Effector memory CD8-positive, alpha-beta T cell (primary cell): ENCODE results near the gene USH2A.

Experiments used
- ATAC-seq: fragments of 150-1000 bp; cut with Tn5 transposase; replicated peaks from 2 replicates; pipeline ENCODE4 v1.10.0; 2021; ENCODE audit warnings: mild to moderate bottlenecking, moderate library complexity
- DNase-seq, 3 experiments: peaks; one replicate each; pipeline ENCODE4 v3.0.0; 2021
- H3K27ac Mint-ChIP-seq, 2 donors: one replicate each; pipeline ENCODE4 v1.8.0; 2022; ENCODE audit warnings: mild to moderate bottlenecking in 2 of 2, mixed read lengths in 2 of 2, moderate library complexity in 2 of 2
- H3K27me3 Mint-ChIP-seq, 2 donors: one replicate each; pipeline ENCODE4 v1.8.0; 2022; ENCODE audit warnings: mixed read lengths in 2 of 2
- H3K36me3 Mint-ChIP-seq: one replicate; pipeline ENCODE4 v1.8.0; 2022; ENCODE audit warnings: mild to moderate bottlenecking, moderate library complexity, mixed read lengths; ENCODE audit not compliant: insufficient read depth
- H3K4me1 Mint-ChIP-seq, 2 donors: one replicate each; pipeline ENCODE4 v1.8.0; 2022; ENCODE audit warnings: low read depth in 2 of 2, mixed read lengths in 2 of 2
- H3K4me3 Mint-ChIP-seq, 2 donors: one replicate each; pipeline ENCODE4 v1.8.0; 2022; ENCODE audit warnings: mild to moderate bottlenecking in 2 of 2, mixed read lengths in 2 of 2, moderate library complexity in 2 of 2
- H3K9me3 Mint-ChIP-seq, 2 donors: one replicate each; pipeline ENCODE4 v1.8.0; 2022; ENCODE audit warnings: mixed read lengths in 2 of 2

Gene USH2A

DNA sequence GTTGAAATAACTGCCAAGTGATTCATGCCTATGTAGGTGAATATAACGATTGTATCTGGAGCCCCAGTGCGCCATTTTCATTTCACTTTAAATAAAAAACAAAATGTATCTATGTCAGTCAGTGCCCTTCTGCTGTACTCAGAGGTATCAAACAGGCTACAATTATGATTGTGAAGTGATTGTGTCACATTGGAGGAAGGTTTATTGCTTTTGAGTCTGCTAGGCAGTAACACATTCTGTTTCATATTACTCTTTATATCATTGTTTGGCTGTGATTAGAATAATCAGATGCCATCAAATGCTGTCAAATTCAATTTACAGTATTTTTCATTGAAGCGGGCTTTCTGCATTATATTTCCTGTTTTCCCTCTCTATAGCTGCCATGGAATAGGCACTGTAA lies 684.2 kb downstream of the USH2A start:
- ATAC-seq (no peak), DNase-seq (no peak)
- Mint-ChIP-seq H3K27ac (no peak overlapping the region), H3K27me3 (no peaks in the 10 kb centered on the region), H3K4me1 (no peaks in the 10 kb centered on the region), H3K4me3 (no peak overlapping the region), H3K36me3 (no peaks in the 10 kb centered on the region), H3K9me3 (peaks cover 11 to 15% of the 10 kb centered on the region in 2 donors)

DNA sequence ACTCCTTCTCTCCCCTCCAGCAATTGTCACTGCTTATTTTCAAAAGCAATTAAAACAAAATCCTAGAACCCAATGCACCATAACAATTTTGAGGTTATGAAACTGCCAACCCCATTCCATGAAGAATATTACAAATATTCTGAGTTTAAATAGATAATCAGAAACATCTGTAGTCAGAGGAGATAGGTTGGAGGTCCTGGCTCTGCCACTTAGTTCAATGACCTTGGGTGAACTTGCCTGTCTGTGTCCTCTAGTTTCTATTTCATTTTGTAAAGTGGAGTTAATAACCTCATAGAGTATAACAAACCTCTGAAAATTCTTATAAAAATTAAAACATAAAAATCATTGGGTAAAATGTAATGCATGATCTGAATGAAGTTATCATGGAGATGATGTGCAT lies 691.5 kb downstream of the USH2A start:
- Mint-ChIP-seq H3K4me3 (no peak overlapping the region), H3K27ac (no peak overlapping the region), H3K36me3 (no peaks in the 10 kb centered on the region), H3K27me3 (no peaks in the 10 kb centered on the region), H3K4me1 (no peaks in the 10 kb centered on the region), H3K9me3 (peaks cover 10 to 11% of the 10 kb centered on the region in 2 donors)
- ATAC-seq (no peak), DNase-seq (no peak)

DNA sequence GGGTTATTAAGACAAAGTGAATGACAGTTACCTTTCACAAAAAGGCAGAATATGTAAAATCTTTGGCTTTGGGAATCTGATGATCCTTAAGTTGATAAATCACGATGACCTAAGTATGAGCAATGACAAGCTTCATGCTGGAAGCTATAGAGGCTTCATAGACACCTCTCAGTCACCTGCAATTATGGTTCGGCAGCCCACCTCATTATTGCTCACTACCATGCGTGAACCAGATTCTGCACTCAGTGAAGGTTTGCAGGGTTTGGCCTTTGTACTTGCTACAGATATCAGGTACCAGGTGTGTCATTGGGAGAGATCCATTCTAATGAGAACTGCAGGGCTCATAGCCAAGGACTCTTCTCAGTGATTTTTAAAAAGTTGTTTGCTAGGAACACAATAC lies 692.6 kb downstream of the USH2A start:
- Mint-ChIP-seq H3K27ac (no peak overlapping the region), H3K27me3 (no peaks in the 10 kb centered on the region), H3K9me3 (peaks cover 8 to 11% of the 10 kb centered on the region in 2 donors), H3K36me3 (no peaks in the 10 kb centered on the region), H3K4me1 (no peaks in the 10 kb centered on the region), H3K4me3 (no peak overlapping the region)
- no peak for ATAC-seq
- no peak for DNase-seq

DNA sequence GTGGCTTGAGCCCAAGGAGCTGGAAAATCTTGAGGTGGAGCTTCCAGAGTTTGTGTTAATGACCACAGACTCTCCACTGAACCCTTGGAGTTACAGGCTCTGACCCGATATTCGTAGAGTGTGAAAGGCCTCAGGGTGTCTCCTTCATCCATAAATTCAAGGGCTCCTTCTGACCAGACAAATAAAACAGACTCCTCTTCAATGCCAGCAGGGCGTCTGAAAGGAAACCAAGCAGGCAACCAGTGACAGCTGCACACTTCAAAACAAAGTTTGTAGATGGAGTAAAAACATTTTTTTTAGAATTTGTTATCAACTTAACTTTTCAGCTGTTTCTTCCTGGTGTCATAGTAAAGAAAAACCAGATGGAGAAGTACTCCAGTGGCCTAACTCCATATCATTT lies 695.1 kb downstream of the USH2A start:
- H3K27me3 Mint-ChIP-seq = no peaks in the 10 kb centered on the region
- H3K4me1 Mint-ChIP-seq = no peaks in the 10 kb centered on the region
- no peaks in the 10 kb centered on the region for H3K36me3 Mint-ChIP-seq

DNA sequence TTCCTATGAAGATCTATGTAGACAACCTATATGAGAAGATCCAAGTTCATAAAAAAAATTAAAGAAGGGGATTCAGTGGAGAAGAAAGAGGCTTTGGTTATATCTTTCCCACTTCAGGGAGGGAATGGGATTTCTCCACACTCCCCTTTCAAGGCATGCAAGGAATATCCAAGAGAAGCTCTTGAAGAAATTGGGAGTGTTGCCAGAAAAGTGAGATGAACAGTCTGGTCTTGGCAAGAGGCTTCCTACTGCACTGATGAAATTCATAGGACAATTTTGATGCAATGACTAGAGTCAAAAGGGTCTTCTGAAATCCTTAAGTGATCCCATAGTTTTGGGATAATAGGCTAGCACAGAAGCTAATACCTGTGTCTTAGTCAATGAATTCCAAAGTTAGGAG lies 703.1 kb downstream of the USH2A start:
- DNase-seq (no peak), ATAC-seq (no peak)
- Mint-ChIP-seq H3K9me3 (peaks cover 4 to 6% of the 10 kb centered on the region in 2 donors), H3K4me1 (no peaks in the 10 kb centered on the region), H3K4me3 (no peak overlapping the region), H3K27ac (no peak overlapping the region), H3K36me3 (no peaks in the 10 kb centered on the region), H3K27me3 (no peaks in the 10 kb centered on the region)

More for the DNA sequence above, 695.1 kb downstream of the USH2A start:
- no peak for DNase-seq
- Mint-ChIP-seq H3K27ac (no peak overlapping the region), H3K9me3 (peaks cover 0 to 2% of the 10 kb centered on the region in 2 donors), H3K4me3 (no peak overlapping the region)
- ATAC-seq = no peak

DNA sequence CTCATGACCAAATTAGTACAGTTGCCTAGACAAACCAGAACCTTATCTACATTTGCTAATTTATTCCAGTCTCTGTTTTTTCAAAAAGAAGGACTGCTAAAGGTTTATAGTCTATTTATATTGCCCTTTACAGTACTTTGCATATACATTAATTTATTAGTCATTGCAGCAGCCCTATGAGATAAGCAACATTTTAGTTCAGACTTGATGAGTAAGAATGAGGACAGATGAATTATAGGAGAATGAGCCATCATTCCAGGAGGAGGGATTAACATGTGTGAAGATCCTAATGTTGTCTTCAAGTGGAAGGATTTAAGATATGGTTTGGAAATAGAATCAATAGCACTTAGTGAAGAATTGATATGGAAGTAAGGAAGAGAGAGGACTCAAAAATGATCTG lies 703.7 kb downstream of the USH2A start:
- Mint-ChIP-seq H3K9me3 (peaks cover 4 to 6% of the 10 kb centered on the region in 2 donors), H3K4me1 (no peaks in the 10 kb centered on the region), H3K4me3 (no peak overlapping the region), H3K36me3 (no peaks in the 10 kb centered on the region), H3K27ac (no peak overlapping the region), H3K27me3 (no peaks in the 10 kb centered on the region)
- ATAC-seq = no peak
- no peak for DNase-seq

DNA sequence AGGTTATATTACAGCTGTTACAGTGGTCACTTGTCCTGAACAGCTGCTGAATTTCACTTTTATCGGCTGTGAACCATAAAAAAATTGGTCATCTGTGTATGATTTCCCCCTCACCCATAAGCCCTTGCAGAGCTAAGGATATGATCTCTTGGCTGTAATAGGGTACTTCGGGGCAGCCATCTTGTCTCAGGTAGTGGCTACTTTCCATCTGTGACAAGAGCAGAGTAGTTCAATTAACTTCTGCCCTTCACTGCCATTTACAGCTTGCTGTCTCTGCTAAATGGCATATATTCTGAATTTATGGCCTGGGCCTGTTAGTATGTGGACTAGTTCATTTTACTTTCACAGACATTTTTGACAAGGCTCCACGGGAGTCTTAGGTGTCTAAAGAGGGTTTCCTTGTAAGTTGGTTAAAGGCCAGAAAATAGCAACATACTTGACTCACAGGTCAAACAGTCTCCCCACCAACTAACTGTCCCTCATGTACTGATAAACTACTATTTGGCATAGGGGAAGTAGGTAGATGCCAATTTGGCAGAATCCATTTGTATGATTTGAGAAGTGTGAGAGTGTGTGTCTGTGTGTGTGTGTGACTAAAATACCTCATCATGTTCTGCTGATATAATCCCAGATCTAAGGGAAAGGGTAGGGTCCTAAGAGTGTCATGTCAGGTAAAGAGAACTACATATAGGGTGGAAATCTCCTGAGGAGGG lies 704.5 kb downstream of the USH2A start:
- no peak overlapping the region for H3K4me3 Mint-ChIP-seq
- ATAC-seq (no peak), DNase-seq (no peak)
- H3K4me1 Mint-ChIP-seq = no peaks in the 10 kb centered on the region
- no peak overlapping the region for H3K27ac Mint-ChIP-seq
- no peaks in the 10 kb centered on the region for H3K27me3 Mint-ChIP-seq
- H3K9me3 Mint-ChIP-seq = peaks cover 4 to 6% of the 10 kb centered on the region in 2 donors
- no peaks in the 10 kb centered on the region for H3K36me3 Mint-ChIP-seq

DNA sequence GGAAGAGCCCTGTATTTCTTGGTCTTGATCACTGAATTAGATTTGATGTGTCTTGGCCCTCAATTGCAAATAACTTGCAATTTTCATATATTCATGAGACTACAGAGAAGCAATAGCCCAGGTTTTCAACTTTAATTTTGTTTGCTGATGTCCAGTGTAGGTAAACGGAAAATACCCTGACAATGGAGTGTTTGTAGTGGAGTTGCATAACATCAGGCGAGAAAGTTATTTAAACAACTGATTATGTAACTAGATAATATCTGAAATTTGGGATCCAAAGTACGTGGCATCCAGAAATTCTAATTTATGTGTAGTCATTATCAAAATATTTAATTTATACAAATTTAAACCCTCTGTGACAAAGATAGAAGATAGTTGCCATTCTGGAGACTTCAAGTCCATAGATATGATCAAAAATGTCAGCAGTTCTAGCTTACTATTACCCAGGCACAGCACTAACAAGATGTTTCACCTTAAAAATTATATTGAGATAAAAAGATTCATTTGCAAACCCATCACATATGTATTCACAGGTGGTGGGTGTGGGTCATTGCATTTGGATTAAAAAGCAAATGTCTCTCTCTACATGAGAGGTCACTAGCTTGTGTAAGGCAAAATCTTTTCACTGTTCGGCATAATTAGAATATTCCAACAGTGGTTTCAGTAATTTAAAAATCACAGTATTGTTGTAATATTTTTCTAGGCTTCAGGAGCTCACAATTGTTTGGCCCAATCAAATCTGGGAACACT lies 705.4 kb downstream of the USH2A start:
- no peaks in the 10 kb centered on the region for H3K4me1 Mint-ChIP-seq

DNA sequence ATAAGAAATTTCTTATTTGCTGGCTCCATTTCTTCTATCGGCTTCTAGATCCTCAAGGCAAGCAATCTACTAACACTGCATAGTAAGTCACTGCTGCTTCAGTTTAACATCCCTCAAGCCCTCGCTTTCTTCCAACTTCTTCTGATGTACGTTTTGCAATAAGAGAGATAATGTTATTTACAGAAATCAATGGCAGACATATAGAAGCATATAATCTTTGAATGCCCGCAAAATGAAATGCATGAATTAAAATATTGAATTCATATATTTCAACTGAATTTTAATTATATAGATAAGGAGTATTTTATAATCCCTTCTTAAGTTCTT lies 712.4 kb downstream of the USH2A start:
- no peaks in the 10 kb centered on the region for H3K27me3 Mint-ChIP-seq
- no peak overlapping the region for H3K4me3 Mint-ChIP-seq
- no peaks in the 10 kb centered on the region for H3K4me1 Mint-ChIP-seq
- H3K27ac Mint-ChIP-seq = no peak overlapping the region
- ATAC-seq = no peak
- no peak for DNase-seq
- H3K9me3 Mint-ChIP-seq = peaks cover 6 to 7% of the 10 kb centered on the region in 2 donors
- no peaks in the 10 kb centered on the region for H3K36me3 Mint-ChIP-seq

More for the DNA sequence above, 705.4 kb downstream of the USH2A start:
- Mint-ChIP-seq H3K27ac (no peak overlapping the region), H3K27me3 (no peaks in the 10 kb centered on the region), H3K9me3 (peaks cover 2 to 6% of the 10 kb centered on the region in 2 donors), H3K36me3 (no peaks in the 10 kb centered on the region), H3K4me3 (no peak overlapping the region)
- no peak for ATAC-seq
- DNase-seq = no peak

DNA sequence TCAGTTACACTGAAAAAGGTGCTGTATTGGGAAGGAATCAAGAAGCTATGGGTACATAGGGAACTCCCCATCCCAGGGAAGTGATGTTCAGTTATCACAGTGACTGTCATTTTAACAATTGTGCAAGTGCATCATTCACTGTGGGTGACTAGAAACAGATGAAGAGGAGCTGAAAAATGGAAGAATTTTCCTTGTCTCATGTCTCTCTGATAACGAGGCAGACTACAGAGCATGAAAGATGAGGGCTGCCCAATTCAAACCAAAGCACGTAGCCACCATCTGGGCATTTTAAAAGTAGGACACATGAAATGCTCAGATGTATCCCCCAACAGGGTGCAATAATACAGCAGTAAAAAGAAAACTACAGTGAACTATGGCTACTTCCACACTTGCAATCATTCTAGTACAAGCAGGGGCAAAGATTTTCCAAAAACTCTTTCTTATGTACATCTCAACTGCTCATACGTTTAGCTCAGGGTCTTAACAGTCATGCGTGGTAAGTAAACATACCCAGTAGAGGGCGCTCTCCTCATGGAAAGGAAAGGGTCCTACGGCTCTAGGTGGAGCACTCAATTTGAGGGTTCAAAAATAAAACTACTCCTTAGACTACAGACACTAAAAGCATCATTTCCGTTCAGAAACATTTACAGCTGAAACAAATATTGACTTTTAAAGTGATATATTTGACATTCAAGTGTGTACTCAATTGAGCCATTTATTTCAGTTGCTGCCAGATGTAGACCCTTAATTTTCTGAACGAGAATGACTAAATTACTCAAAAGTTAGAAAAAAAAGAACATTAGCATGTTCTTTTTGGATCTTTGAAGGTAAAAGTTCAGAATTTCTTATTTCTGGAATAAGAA lies 713.0 kb downstream of the USH2A start:
- Mint-ChIP-seq H3K36me3 (no peaks in the 10 kb centered on the region), H3K27ac (no peak overlapping the region), H3K9me3 (peaks cover 6% of the 10 kb centered on the region in 2 donors), H3K4me3 (no peak overlapping the region), H3K27me3 (no peaks in the 10 kb centered on the region), H3K4me1 (no peaks in the 10 kb centered on the region)
- DNase-seq = no peak
- ATAC-seq = no peak

DNA sequence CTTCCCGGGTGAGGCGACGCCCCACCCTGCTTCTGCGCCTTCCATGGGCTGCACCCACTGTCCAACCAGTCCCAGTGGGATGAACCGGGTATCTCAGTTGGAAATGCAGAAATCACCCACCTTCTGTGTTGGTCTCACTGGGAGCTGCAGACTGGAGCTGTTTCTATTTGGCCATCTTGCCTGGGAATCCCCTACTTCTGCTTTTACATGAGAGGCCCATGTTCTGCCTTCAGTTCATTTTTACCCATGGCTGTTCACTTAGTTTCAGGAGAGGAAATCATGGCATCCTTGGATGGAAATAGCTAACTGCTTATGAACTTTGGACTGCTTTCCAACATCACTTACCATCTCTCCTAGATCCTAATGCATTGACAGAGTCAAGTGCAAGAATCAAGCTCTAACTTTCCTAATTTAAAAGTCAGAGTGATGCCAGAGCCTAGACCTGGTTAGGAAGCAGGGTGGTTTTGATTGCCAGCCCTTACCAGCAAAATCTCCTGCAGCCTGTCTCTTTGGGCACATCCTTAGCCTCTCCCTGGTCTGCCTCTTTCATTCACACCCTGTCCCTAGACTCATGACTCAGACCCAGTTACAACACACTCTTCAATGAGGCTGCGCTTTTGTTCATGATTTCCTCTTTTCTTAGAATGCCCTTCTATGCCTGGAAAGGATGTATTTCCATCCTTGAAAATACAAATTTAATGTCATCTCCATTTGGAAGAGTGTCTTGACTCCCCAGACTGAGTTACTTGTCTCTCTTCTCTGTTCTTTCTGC lies 719.0 kb downstream of the USH2A start:
- H3K4me1 Mint-ChIP-seq = no peaks in the 10 kb centered on the region
- ATAC-seq = no peak
- no peaks in the 10 kb centered on the region for H3K36me3 Mint-ChIP-seq
- DNase-seq = no peak
- no peaks in the 10 kb centered on the region for H3K27me3 Mint-ChIP-seq
- no peak overlapping the region for H3K4me3 Mint-ChIP-seq
- H3K9me3 Mint-ChIP-seq = peaks cover 22 to 35% of the 10 kb centered on the region in 2 donors
- no peak overlapping the region for H3K27ac Mint-ChIP-seq

DNA sequence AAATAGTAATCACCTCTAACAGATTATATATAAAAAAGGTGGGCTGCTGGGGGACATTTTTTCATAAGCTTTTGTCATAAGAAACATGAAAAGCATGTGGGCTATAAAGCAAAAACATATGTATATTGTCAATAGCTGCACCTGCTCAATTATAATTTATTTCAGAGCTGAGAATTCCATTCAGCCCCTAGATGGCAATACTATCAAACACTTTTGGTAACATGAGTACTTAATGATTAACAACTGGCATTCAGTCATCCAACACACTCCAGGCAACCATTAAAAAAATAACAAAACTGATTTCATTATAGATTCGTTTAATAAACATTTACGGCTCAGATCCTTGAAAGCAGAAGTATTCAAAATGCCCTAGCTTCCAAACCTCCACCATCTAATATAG lies 741.0 kb downstream of the USH2A start:
- Mint-ChIP-seq H3K36me3 (no peaks in the 10 kb centered on the region), H3K27me3 (no peaks in the 10 kb centered on the region), H3K4me3 (no peak overlapping the region), H3K27ac (no peak overlapping the region), H3K9me3 (peaks cover 3 to 7% of the 10 kb centered on the region in 2 donors), H3K4me1 (no peaks in the 10 kb centered on the region)
- DNase-seq (no peak), ATAC-seq (no peak)

DNA sequence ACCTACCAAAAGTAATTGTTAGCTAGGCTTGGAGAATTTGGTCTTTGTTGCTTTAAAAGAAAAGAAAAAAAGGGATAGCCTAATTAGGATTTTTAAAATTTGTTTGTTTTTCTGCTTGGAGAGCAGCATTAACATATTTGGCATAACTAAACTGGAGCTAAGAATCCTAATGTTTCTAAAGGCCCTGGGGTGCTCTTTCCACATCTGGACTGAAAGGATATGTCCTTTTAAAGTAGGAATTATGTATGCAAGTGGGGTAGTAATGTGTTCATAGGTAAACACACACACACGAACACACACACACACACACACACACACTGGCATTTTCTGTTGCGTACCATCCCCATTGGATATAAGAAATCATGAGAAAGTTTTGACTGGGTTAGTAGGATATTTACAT lies 742.2 kb downstream of the USH2A start:
- H3K4me3 Mint-ChIP-seq = no peak overlapping the region
- ATAC-seq (no peak), DNase-seq (no peak)
- H3K27ac Mint-ChIP-seq = no peak overlapping the region
- H3K36me3 Mint-ChIP-seq = no peaks in the 10 kb centered on the region
- H3K9me3 Mint-ChIP-seq = peaks cover under 1 to 3% of the 10 kb centered on the region in 2 donors
- H3K4me1 Mint-ChIP-seq = no peaks in the 10 kb centered on the region
- H3K27me3 Mint-ChIP-seq = no peaks in the 10 kb centered on the region
